22Rv1 (cell line): ENCODE measurements around the gene ZEB2.

ENCODE experiments used
- ZFX ChIP-seq: fragments of 450-650 bp; IDR thresholded peaks from 2 replicates; pipeline ENCODE4 v1.6.1; 2017; ENCODE audit warnings: antibody characterized with exemption, borderline replicate concordance
- TF ChIP-seq, protein P1 (sequence below): fragments of 450-650 bp; IDR thresholded peaks from 2 replicates; pipeline ENCODE4 v1.5.1; 2017; ENCODE audit warnings: mild to moderate bottlenecking

DNA sequence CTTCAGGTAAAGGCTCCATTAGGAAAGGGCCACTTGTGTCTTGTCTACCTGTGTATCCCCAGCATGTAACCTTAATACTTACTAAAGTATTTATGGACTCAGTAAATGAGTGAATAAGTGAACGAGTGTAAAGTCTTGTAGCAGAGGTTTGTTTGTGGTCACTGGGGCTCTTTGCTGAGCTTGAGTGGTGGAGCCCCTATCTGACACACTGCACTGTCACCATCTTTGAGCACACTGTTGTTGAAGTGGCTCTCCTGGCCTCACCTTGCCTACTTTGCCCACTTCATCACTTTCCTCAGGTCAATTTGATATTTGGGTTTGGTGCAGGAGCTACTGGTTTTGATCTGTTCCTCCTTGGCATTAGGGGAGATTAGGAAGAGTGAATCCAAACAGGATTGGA lies 39.3 kb upstream of the ZEB2 start:
- TF ChIP-seq, protein P1, sequence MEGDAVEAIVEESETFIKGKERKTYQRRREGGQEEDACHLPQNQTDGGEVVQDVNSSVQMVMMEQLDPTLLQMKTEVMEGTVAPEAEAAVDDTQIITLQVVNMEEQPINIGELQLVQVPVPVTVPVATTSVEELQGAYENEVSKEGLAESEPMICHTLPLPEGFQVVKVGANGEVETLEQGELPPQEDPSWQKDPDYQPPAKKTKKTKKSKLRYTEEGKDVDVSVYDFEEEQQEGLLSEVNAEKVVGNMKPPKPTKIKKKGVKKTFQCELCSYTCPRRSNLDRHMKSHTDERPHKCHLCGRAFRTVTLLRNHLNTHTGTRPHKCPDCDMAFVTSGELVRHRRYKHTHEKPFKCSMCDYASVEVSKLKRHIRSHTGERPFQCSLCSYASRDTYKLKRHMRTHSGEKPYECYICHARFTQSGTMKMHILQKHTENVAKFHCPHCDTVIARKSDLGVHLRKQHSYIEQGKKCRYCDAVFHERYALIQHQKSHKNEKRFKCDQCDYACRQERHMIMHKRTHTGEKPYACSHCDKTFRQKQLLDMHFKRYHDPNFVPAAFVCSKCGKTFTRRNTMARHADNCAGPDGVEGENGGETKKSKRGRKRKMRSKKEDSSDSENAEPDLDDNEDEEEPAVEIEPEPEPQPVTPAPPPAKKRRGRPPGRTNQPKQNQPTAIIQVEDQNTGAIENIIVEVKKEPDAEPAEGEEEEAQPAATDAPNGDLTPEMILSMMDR = no peak
- TF ChIP-seq ZFX = no peak
